Measurements from ENCODE around the gene CES3.
A peak's percentile ranks its signal among the peaks of the same experiment; 100 is the strongest.

The CES3 gene

GRCh38 chr16:66935314-66936011 is 25.6 kb upstream of the CES3 start, which contains the start of gene CES2 (continued):
- no peak for TF ChIP-seq KLF17 (tag by site-specific recombination; IDR thresholded peaks at IDR 0.05)
- no peak for TF ChIP-seq ZNF555 (tag by site-specific recombination; conservative IDR thresholded peaks at IDR 0.05)
- no peak for TF ChIP-seq ZNF391 (tag by site-specific recombination; IDR thresholded peaks at IDR 0.05; ENCODE audit: borderline replicate concordance, low read depth)
- TF ChIP-seq, protein P1, sequence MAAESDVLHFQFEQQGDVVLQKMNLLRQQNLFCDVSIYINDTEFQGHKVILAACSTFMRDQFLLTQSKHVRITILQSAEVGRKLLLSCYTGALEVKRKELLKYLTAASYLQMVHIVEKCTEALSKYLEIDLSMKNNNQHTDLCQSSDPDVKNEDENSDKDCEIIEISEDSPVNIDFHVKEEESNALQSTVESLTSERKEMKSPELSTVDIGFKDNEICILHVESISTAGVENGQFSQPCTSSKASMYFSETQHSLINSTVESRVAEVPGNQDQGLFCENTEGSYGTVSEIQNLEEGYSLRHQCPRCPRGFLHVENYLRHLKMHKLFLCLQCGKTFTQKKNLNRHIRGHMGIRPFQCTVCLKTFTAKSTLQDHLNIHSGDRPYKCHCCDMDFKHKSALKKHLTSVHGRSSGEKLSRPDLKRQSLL (tag by site-specific recombination; IDR thresholded peaks at IDR 0.05): no peak
- TF ChIP-seq ZBTB17 (tag by site-specific recombination; IDR thresholded peaks at IDR 0.05): no peak
- no peak for TF ChIP-seq ZNF610 (tag by site-specific recombination; IDR thresholded peaks at IDR 0.05; ENCODE audit: borderline replicate concordance)
- 0 out of 2 replicates have a peak, but pooled peaks have one; percentile 16 for TF ChIP-seq EGR2 (tag by site-specific recombination; IDR thresholded peaks at IDR 0.05; ENCODE audit: low read depth)
- peak; percentile 23; the same call in 1 of the 2 replicates for TF ChIP-seq ZFHX2 (tag by site-specific recombination; conservative IDR thresholded peaks at IDR 0.05)
- TF ChIP-seq GLIS2 (tag by site-specific recombination; IDR thresholded peaks at IDR 0.05): no peak
- TF ChIP-seq SCRT1 (tag by site-specific recombination; IDR thresholded peaks at IDR 0.05; ENCODE audit: borderline replicate concordance): no peak

- H3K4me1 ChIP-seq (ENCODE audit: control insufficient read depth, insufficient read depth, low read length): peaks cover 2% of the 10 kb centered on the region; the same call in 1 of the 2 replicates
- H3K27ac ChIP-seq (ENCODE audit: extremely low read depth, low read depth, low read length): no peak overlapping the region
- POLR2A ChIA-PET: interaction anchor here (1.7 kb wide), 1 partner anchor 8 kb away, joined by 7 read pairs; no protein-coding TSS in a partner anchor
- no peak overlapping the region for H3K4me3 ChIP-seq (ENCODE audit: low read depth, low read length)
- H3K9me3 ChIP-seq (ENCODE audit: control insufficient read depth, insufficient read depth, low read depth, low read length): no peaks in the 10 kb centered on the region
- TF ChIP-seq, protein P2, sequence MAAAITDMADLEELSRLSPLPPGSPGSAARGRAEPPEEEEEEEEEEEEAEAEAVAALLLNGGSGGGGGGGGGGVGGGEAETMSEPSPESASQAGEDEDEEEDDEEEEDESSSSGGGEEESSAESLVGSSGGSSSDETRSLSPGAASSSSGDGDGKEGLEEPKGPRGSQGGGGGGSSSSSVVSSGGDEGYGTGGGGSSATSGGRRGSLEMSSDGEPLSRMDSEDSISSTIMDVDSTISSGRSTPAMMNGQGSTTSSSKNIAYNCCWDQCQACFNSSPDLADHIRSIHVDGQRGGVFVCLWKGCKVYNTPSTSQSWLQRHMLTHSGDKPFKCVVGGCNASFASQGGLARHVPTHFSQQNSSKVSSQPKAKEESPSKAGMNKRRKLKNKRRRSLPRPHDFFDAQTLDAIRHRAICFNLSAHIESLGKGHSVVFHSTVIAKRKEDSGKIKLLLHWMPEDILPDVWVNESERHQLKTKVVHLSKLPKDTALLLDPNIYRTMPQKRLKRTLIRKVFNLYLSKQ (tag by site-specific recombination; IDR thresholded peaks at IDR 0.05; ENCODE audit: borderline replicate concordance): no peak
- TF ChIP-seq KLF7 (tag by site-specific recombination; IDR thresholded peaks at IDR 0.05; ENCODE audit: borderline replicate concordance) (no peak), ZNF529 (tag by site-specific recombination; IDR thresholded peaks at IDR 0.05; ENCODE audit: insufficient replicate concordance) (no peak), PRDM2 (tag by site-specific recombination; IDR thresholded peaks at IDR 0.05; ENCODE audit: borderline replicate concordance) (no peak), ZNF202 (tag by site-specific recombination; IDR thresholded peaks at IDR 0.05; ENCODE audit: borderline replicate concordance) (no peak), ZNF341 (tag by site-specific recombination; IDR thresholded peaks at IDR 0.05; ENCODE audit: low read depth) (no peak), MZF1 (tag by site-specific recombination; IDR thresholded peaks at IDR 0.05; ENCODE audit: borderline replicate concordance) (no peak), KLF1 (tag by site-specific recombination; IDR thresholded peaks at IDR 0.05) (no peak), ZSCAN16 (tag by site-specific recombination; IDR thresholded peaks at IDR 0.05) (no peak), ZNF623 (tag by site-specific recombination; IDR thresholded peaks at IDR 0.05) (no peak)
- TF ChIP-seq, protein P1 (tag by site-specific recombination; IDR thresholded peaks at IDR 0.05): no peak
- peaks cover 0 to 59% of the 10 kb centered on the region in 2 experiments; a peak in 2 of 3 replicates for H3K36me3 ChIP-seq (ENCODE audit: control insufficient read depth in 2 of 2, insufficient read depth in 1 of 2, low read length in 2 of 2)
- CTCF ChIA-PET: interaction anchor here (1.1 kb wide), 2 partner anchors 8 to 41 kb away, joined by 3 to 4 read pairs; no protein-coding TSS in a partner anchor
These were observed 24.6 kb upstream of the CES3 start for GRCh38 chr16:66936462-66936861.

Measured in HEK293 (cell line).